HG02943 (cell line): Measurements from ENCODE around the gene MT4.

Experiments used
- ATAC-seq: cut with Tn5 transposase; IDR thresholded peaks from one replicate; pipeline ENCODE4 v1.9.1; 2021; ENCODE audit warnings: mild to moderate bottlenecking, low read depth, moderate library complexity; ENCODE audit not compliant: unreplicated experiment

Gene MT4

GRCh38 chr16:56564793-56565477 lies at the start of gene MT4:
TSS of gene MT4 (plus strand) at chr16:56565073. CDS start at chr16:56565129, 56 bp downstream.
- no peak for ATAC-seq

DNA sequence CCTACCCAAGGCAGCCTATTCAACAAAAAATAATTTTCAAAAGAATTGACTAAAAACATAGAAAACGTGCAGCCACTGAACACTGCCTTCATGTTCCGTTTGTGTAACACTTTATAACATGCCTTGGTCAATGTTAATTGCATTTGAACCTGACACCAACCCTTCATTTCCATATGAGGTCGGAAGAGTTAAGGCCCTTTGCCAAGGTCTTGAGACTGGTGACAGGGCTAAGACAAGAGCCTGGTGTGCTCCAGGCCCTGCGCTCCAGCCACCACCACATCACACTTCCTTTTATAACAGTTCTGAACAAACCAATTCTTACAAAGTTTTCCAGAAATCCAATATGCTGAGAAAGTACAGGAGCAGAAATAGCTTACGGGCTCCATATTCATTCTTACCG lies 49.2 kb upstream of the MT4 start:
- ATAC-seq: no peak

- ATAC-seq: no peak
Measured at GRCh38 chr16:56517206-56517605, 47.7 kb upstream of the MT4 start.

DNA sequence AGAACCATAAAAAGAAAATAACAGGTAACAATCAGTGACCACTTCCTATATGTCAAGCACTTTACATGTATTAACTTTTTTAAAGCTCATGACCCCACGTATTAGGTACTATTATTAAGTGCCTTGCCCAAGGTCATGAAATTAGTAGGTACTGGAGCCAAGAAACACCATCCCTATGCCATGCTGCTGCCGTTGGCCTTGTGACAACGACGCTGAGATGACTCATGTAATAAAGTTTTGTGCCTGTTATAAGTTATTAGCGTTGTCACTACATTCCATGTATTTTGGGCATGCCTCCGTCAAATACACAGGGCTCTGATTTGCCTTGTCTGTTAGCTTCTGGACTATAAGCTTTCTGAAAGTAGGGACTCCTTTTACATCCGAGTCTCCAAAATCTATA lies 46.4 kb upstream of the MT4 start:
- ATAC-seq: no peak

DNA sequence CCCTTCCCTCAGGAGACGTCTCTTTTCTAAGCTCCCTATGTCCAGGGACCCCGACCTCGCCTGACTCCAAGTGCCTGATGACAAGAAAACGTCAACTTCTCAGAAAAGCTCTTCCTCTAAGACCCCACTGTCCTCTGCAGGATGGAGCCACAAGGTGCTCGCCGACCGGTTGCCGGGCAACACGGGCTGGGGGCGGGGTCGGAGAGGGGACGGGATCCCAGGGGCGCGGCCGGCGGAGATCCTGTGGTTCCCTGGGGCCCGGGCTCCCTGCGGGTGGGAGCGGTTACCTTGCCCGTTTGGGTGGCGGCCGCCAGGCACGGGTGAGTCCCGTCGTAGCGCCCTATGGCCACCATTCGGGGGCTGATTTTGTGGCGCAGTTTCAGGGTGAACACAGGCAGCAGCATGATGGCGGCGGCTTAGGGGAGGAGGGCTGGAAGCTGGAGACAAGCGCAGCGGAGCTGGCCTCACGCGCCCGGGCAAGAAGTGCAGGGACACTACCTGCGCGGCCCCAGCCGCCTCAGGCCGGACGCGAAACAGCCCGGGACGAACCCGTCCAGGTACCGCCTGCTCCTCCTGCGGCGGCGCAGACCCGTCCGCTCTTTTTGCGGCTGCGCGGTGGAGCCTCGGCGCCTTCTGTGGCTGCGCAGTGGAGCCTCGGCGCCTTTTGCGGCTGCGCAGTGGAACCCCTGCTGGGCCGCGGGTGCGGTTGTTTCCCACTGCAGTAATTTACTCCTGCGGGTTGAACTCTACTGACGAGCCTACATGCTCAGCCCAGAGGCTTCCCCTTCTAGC lies 45.2 kb upstream of the MT4 start, which contains the start of gene BBS2:
TSS of gene BBS2 (minus strand) at position 566 of the 792 bp plus-strand sequence. CDS start at position 404, 162 bp downstream.
- peak; percentile 81 for ATAC-seq

- no peak for ATAC-seq
Measured at GRCh38 chr16:56520251-56520577, 44.7 kb upstream of the MT4 start.

- no peak for ATAC-seq
Measured at GRCh38 chr16:56525236-56525635, 39.6 kb upstream of the MT4 start.

DNA sequence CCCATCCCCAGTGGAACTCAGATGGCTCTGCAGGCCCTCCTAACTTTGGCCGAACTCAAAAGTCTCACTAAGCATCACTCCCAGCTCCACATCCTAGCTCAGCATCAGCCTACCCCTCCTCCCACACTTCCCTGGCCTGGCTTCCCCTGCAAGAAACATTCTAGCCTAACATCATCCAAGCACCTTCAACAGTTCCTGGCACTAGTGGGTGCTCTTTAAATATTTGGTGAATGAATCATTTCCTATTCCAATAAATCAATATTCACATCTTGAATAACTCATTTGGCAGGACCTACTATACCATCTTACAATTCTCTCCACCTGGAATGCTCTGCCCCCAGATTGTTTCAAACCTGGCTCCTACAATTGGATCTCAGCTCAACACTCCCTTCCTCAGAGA lies 34.0 kb upstream of the MT4 start:
- ATAC-seq: no peak

- no peak for ATAC-seq
Measured at GRCh38 chr16:56532714-56533113, 32.2 kb upstream of the MT4 start.

GRCh38 chr16:56534847-56535383 lies 30.0 kb upstream of the MT4 start:
- no peak for ATAC-seq

- no peak for ATAC-seq
Measured at GRCh38 chr16:56538331-56538730, 26.5 kb upstream of the MT4 start.

- ATAC-seq: no peak
Measured at GRCh38 chr16:56539656-56540055, 25.2 kb upstream of the MT4 start.

GRCh38 chr16:56542039-56542438 lies 22.8 kb upstream of the MT4 start:
- no peak for ATAC-seq

DNA sequence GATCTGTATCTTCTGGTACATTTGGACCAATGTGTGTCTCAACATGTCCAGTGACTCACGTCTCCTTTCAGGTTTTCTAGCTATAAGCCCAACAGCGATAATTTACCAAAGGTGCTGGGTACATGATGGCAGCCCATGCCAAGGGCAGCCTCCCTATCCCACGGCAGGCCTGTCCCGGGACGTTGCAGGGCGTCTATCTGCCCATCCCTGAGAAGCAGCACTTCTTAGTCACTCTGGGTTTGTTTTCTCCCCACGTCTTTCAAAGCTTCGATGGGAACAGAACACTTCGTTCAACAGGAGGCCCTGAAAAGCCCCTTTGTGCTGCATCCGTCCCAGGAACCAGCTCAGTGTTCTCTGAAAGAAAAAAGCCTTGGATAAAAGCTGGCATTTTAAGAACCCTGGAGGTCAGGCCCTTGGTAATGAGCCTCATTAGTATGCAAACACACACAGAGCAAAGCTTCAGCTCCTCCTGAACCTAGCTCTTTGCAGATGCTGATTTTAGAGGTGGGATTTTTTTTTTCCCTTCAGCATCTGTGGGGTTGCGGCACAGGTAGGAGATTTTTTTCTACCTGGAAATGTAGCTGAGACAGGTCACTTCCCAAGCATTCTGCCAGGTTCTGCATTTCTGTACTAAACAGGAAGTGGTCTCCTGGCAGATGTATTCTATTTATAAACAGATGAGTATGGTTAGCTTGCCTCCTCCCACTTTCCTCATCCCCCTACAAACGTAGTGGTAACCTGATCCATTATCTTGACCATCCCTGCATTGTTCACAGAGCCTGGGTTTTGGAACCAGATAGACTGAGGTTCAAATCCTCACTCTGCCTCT lies 17.5 kb upstream of the MT4 start:
- no peak for ATAC-seq

- ATAC-seq: no peak
Measured at GRCh38 chr16:56547949-56548567, 16.8 kb upstream of the MT4 start.

DNA sequence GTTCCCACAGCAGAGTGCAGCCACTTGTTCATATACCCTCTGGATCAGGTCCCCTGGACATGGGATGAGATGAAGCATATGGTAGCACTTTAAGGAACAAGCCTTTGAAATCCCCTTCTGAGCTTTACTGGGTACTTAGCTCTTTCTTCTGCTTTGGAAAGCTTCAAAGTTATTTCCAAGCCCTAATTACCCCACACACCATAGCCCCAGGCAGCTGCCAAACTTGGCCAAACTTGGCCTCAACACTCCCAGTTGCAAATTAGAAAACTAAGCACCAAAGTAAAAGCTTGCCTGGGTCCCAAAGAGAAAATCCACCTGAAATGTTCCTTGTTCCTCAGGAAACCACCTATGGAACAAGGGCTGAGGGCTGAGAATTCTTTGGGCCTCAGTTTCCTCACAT lies 15.7 kb upstream of the MT4 start:
- ATAC-seq: no peak

GRCh38 chr16:56549744-56550385 lies 15.0 kb upstream of the MT4 start:
- no peak for ATAC-seq

GRCh38 chr16:56551796-56552738 lies 12.8 kb upstream of the MT4 start:
- ATAC-seq: no peak

GRCh38 chr16:56554441-56554840 lies 10.4 kb upstream of the MT4 start:
- ATAC-seq: no peak
